ENCODE results near the gene HSPA14. TPM values are rescaled to one million over a fixed set of nuclear protein-coding genes. Genes with fewer than 3 reads are reported as not detected.
A peak's percentile ranks its signal among the peaks of the same experiment; 100 is the strongest.

The HSPA14 gene
- total and polyA plus RNA-seq, 10 of the 15 experiments (the other 5 are each of a cell fraction or from before 2014, with no cell fraction given): 26.6 to 56.1 (median 34.3) TPM

- TF ChIP-seq PRDM15 (CRISPR knock-in tag; IDR thresholded peaks at IDR 0.05) (no peak), STAT3 (IDR thresholded peaks at IDR 0.05; ENCODE audit: low read depth, low read length) (no peak), PBX3 (IDR thresholded peaks at IDR 0.05; ENCODE audit: insufficient replicate concordance, low read depth, low read length) (peak; percentile 79), NFYB (IDR thresholded peaks at IDR 0.05; ENCODE audit: insufficient read depth, low read depth, low read length) (peak; percentile 95), TCF12 (IDR thresholded peaks at IDR 0.05; ENCODE audit: low read depth, low read length) (0 out of 2 replicates have a peak, but pooled peaks have one; percentile 27), NR2F1 (conservative IDR thresholded peaks at IDR 0.05) (0 out of 2 replicates have a peak, but pooled peaks have one; percentile 19), MEF2B (IDR thresholded peaks at IDR 0.05; ENCODE audit: partially characterized antibody, poor library complexity, severe bottlenecking) (peak; percentile 42), MTA2 (IDR thresholded peaks at IDR 0.05; ENCODE audit: low read depth) (no peak), POLR2AphosphoS2 (IDR thresholded peaks at IDR 0.05; ENCODE audit: low read depth, low read length) (peak; percentile 75; the same call in 1 of the 2 replicates), ATF7 (IDR thresholded peaks at IDR 0.05; ENCODE audit: low read depth) (peak; percentile 58), CBX5 (IDR thresholded peaks at IDR 0.05; ENCODE audit: low read depth) (no peak), IRF3 (IDR thresholded peaks at IDR 0.05) (peak; percentile 73; the same call in 1 of the 2 replicates), CREB1 (IDR thresholded peaks at IDR 0.05; ENCODE audit: low read depth) (peak; percentile 98), TBL1XR1 (IDR thresholded peaks at IDR 0.05; ENCODE audit: low read depth, low read length) (0 out of 2 replicates have a peak, but pooled peaks have one; percentile 24), SKIL (IDR thresholded peaks at IDR 0.05; ENCODE audit: low read depth, poor library complexity, severe bottlenecking) (no peak), MXI1 (IDR thresholded peaks at IDR 0.05; ENCODE audit: low read depth, low read length) (peak; percentile 85), NKRF (conservative IDR thresholded peaks at IDR 0.05) (peak; percentile 93), EGR1 (IDR thresholded peaks at IDR 0.05; ENCODE audit: borderline replicate concordance in 1 of 2, low read depth in 2 of 2, low read length in 2 of 2) (peak in 1 of 2 experiments; percentile 73; a peak in 2 of 3 replicates)
Measured at GRCh38 chr10:14837757-14838581, at the start of gene HSPA14, which contains the start of the genes CDNF and MSANTD7 (continued).

All from GM12878 (cell line).